Measurements from ENCODE around the gene FBXW7. TPM values are rescaled to one million over a fixed set of nuclear protein-coding genes. Genes with fewer than 3 reads are reported as not detected.

The FBXW7 gene
- total RNA-seq, 1 experiment from 2014 or later = 23.0 TPM

DNA sequence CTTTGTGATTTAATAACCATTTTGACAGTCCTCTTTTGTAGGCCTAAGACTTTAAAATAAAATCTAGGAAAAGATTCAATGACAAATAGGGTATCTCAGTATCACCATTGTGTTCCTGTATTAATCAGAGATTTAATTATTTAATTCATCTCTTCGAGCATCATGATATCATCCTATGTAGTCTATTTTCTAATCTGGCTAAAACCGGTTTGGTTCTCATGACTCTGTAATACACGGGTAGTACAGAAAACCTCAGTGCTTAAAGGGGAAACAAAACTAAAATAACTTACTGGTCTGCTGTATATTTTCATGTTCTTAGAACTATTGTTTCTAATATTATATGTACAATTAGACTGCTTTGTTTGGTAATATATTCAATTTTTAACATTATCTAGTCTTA, 23.7 kb upstream of the FBXW7 start:
- Histone ChIP-seq H3K27ac (ENCODE audit: low read depth, low read length) (no peak overlapping the region), H3K36me3 (ENCODE audit: control insufficient read depth in 1 of 2, insufficient read depth in 2 of 2, low read length in 2 of 2) (no peaks in the 10 kb centered on the region), H3K9me2 (ENCODE audit: insufficient read depth) (no peaks in the 10 kb centered on the region), H4K20me1 (ENCODE audit: insufficient read depth) (no peaks in the 10 kb centered on the region), H3K9me3 (ENCODE audit: control insufficient read depth in 1 of 2, insufficient read depth in 1 of 2, low read depth in 1 of 2, low read length in 2 of 2) (no peaks in the 10 kb centered on the region), H2AFZ (ENCODE audit: low read depth, low read length, poor library complexity, severe bottlenecking) (no peak overlapping the region), H3K4me2 (ENCODE audit: low read length) (no peak overlapping the region), H3K27me3 (ENCODE audit: insufficient read depth, low read length) (no peaks in the 10 kb centered on the region), H3K4me1 (ENCODE audit: control insufficient read depth in 1 of 2, insufficient read depth in 2 of 2, low read length in 2 of 2) (no peaks in the 10 kb centered on the region), H3K79me2 (ENCODE audit: insufficient read depth, low read length) (no peaks in the 10 kb centered on the region), H3K4me3 (replicated peaks in 1 of 2; ENCODE audit: low read depth in 1 of 2, low read length in 2 of 2) (no peak overlapping the region), H3K9ac (ENCODE audit: low read length) (no peak overlapping the region)
- POLR2A ChIA-PET = no interaction called here
- ATAC-seq = no peak
- intact Hi-C loops (cut with micrococcal nuclease) = no loop called here
- RAD21 ChIA-PET (ENCODE audit: low non-redundant PET in 1 of 2, low total read pairs in 2 of 2, uncharacterized antibody in 2 of 2, unreplicated experiment in 2 of 2) = no interaction called here
- TF ChIP-seq, protein P1, sequence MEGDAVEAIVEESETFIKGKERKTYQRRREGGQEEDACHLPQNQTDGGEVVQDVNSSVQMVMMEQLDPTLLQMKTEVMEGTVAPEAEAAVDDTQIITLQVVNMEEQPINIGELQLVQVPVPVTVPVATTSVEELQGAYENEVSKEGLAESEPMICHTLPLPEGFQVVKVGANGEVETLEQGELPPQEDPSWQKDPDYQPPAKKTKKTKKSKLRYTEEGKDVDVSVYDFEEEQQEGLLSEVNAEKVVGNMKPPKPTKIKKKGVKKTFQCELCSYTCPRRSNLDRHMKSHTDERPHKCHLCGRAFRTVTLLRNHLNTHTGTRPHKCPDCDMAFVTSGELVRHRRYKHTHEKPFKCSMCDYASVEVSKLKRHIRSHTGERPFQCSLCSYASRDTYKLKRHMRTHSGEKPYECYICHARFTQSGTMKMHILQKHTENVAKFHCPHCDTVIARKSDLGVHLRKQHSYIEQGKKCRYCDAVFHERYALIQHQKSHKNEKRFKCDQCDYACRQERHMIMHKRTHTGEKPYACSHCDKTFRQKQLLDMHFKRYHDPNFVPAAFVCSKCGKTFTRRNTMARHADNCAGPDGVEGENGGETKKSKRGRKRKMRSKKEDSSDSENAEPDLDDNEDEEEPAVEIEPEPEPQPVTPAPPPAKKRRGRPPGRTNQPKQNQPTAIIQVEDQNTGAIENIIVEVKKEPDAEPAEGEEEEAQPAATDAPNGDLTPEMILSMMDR (IDR thresholded peaks at IDR 0.05 in 2 of 3, conservative IDR thresholded peaks at IDR 0.05 in 1 of 3; ENCODE audit: borderline replicate concordance in 1 of 3, insufficient read depth in 1 of 3, low read depth in 2 of 3, low read length in 2 of 3) = no peak
- TF ChIP-seq SIN3A (IDR thresholded peaks at IDR 0.05; ENCODE audit: low read depth) (no peak), ELF1 (IDR thresholded peaks at IDR 0.05; ENCODE audit: borderline replicate concordance, low read depth) (no peak), EZH2 (IDR thresholded peaks at IDR 0.05) (no peak), RAD21 (IDR thresholded peaks at IDR 0.05; ENCODE audit: low read depth) (no peak), TCF7L2 (IDR thresholded peaks at IDR 0.05; ENCODE audit: borderline replicate concordance, extremely low read depth, insufficient read depth, insufficient read length) (no peak), SRF (IDR thresholded peaks at IDR 0.05; ENCODE audit: low read depth) (no peak), JUND (IDR thresholded peaks at IDR 0.05) (no peak), SP1 (IDR thresholded peaks at IDR 0.05; ENCODE audit: low read depth) (no peak), YY1 (IDR thresholded peaks at IDR 0.05; ENCODE audit: extremely low read depth, insufficient replicate concordance, low read depth, low read length) (no peak), CBX3 (IDR thresholded peaks at IDR 0.05; ENCODE audit: low read depth) (no peak), FOSL1 (IDR thresholded peaks at IDR 0.05; ENCODE audit: low read depth) (no peak), ZFX (IDR thresholded peaks at IDR 0.05) (no peak), CEBPB (IDR thresholded peaks at IDR 0.05; ENCODE audit: low read depth) (no peak), POLR2AphosphoS5 (IDR thresholded peaks at IDR 0.05; ENCODE audit: low read depth, low read length) (no peak)
- TF ChIP-seq, protein P2, sequence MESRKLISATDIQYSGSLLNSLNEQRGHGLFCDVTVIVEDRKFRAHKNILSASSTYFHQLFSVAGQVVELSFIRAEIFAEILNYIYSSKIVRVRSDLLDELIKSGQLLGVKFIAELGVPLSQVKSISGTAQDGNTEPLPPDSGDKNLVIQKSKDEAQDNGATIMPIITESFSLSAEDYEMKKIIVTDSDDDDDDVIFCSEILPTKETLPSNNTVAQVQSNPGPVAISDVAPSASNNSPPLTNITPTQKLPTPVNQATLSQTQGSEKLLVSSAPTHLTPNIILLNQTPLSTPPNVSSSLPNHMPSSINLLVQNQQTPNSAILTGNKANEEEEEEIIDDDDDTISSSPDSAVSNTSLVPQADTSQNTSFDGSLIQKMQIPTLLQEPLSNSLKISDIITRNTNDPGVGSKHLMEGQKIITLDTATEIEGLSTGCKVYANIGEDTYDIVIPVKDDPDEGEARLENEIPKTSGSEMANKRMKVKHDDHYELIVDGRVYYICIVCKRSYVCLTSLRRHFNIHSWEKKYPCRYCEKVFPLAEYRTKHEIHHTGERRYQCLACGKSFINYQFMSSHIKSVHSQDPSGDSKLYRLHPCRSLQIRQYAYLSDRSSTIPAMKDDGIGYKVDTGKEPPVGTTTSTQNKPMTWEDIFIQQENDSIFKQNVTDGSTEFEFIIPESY (IDR thresholded peaks at IDR 0.05; ENCODE audit: extremely low read depth, insufficient replicate concordance, low read length) = no peak
- TF ChIP-seq, protein P3, sequence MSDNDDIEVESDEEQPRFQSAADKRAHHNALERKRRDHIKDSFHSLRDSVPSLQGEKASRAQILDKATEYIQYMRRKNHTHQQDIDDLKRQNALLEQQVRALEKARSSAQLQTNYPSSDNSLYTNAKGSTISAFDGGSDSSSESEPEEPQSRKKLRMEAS (IDR thresholded peaks at IDR 0.05) = no peak
- TF ChIP-seq, protein P4, sequence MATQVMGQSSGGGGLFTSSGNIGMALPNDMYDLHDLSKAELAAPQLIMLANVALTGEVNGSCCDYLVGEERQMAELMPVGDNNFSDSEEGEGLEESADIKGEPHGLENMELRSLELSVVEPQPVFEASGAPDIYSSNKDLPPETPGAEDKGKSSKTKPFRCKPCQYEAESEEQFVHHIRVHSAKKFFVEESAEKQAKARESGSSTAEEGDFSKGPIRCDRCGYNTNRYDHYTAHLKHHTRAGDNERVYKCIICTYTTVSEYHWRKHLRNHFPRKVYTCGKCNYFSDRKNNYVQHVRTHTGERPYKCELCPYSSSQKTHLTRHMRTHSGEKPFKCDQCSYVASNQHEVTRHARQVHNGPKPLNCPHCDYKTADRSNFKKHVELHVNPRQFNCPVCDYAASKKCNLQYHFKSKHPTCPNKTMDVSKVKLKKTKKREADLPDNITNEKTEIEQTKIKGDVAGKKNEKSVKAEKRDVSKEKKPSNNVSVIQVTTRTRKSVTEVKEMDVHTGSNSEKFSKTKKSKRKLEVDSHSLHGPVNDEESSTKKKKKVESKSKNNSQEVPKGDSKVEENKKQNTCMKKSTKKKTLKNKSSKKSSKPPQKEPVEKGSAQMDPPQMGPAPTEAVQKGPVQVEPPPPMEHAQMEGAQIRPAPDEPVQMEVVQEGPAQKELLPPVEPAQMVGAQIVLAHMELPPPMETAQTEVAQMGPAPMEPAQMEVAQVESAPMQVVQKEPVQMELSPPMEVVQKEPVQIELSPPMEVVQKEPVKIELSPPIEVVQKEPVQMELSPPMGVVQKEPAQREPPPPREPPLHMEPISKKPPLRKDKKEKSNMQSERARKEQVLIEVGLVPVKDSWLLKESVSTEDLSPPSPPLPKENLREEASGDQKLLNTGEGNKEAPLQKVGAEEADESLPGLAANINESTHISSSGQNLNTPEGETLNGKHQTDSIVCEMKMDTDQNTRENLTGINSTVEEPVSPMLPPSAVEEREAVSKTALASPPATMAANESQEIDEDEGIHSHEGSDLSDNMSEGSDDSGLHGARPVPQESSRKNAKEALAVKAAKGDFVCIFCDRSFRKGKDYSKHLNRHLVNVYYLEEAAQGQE (IDR thresholded peaks at IDR 0.05; ENCODE audit: low read depth) = no peak
- TF ChIP-seq, protein P5, sequence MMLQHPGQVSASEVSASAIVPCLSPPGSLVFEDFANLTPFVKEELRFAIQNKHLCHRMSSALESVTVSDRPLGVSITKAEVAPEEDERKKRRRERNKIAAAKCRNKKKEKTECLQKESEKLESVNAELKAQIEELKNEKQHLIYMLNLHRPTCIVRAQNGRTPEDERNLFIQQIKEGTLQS (IDR thresholded peaks at IDR 0.05) = no peak
- BruUV-seq (replicated peaks) = no TSS peak
- no peak for DNase-seq (ENCODE audit: low read depth, low spot score)
- CTCF ChIA-PET = no interaction called here

All from HCT116 (cell line).